GM12878 (cell line): ENCODE data around the gene ACER3. TPM values are rescaled to one million over a fixed set of nuclear protein-coding genes. Genes with fewer than 3 reads are reported as not detected.

Source experiments
- ETV6 ChIP-seq, 2 experiments: fragments of 450-650 bp in 1 of 2; IDR thresholded peaks in 1 of 2; conservative IDR thresholded peaks in 1 of 2; 2 replicates each; pipeline ENCODE4 v1.6.1; 2014; ENCODE audit warnings: antibody characterized with exemption in 1 of 2, borderline replicate concordance in 1 of 2, low read depth in 1 of 2, mild to moderate bottlenecking in 1 of 2, moderate library complexity in 1 of 2
- FOS ChIP-seq: IDR thresholded peaks from 3 replicates; pipeline ENCODE4 v1.6.1; 2011; ENCODE audit warnings: borderline replicate concordance; ENCODE audit not compliant: insufficient read length; ENCODE audit errors: extremely low read depth
- GABPA ChIP-seq: IDR thresholded peaks from 2 replicates; pipeline ENCODE4 v1.6.1; 2014; ENCODE audit warnings: antibody characterized with exemption, low read depth, mild to moderate bottlenecking, inconsistent platforms
- NFYB ChIP-seq: IDR thresholded peaks from 2 replicates; pipeline ENCODE4 v1.6.1; 2011; ENCODE audit warnings: low read depth, mild to moderate bottlenecking, low read length, improper control_type of control experiment, moderate library complexity; ENCODE audit not compliant: insufficient read depth
- ZBED1 ChIP-seq: IDR thresholded peaks from 2 replicates; pipeline ENCODE4 v1.6.1; 2016; ENCODE audit warnings: borderline replicate concordance
- polyA plus RNA-seq, 11 experiments: library from polyadenylated mRNA; depleted of rRNA in 4 of 11; unstranded in 6 of 11; stranded (reverse) in 5 of 11; fragments of >200 nt; fragmentation: Nextera tagmentation in 4 of 11; fragmentation: Illumina TruSeq in 1 of 11; extraction: Ambion mirVana in 4 of 11; extraction: Trizol in 1 of 11; gene quantifications; 1 replicate in 1 of 11; 2 replicates in 10 of 11; pipeline versions ENCODE4 v1.2.1 to v1.2.3, GENCODE V29; 2011 to 2016; ENCODE audit warnings: inconsistent platforms in 2 of 11, missing spikeins in 2 of 11, low read depth in 1 of 11
- total RNA-seq, 4 experiments: library from RNA; depleted of rRNA in 3 of 4; stranded (reverse); fragments of >200 nt in 3 of 4; fragmentation: Illumina TruSeq in 1 of 4; extraction: Trizol in 1 of 4; gene quantifications; 2 replicates each; pipeline versions ENCODE4 v1.2.1 to v1.2.3, GENCODE V29; 2013 to 2021
- TF ChIP-seq, protein P1 (sequence below): IDR thresholded peaks from 2 replicates; pipeline ENCODE4 v1.6.1; 2012; ENCODE audit warnings: low read length, inconsistent platforms
- TF ChIP-seq, protein P2 (sequence below): IDR thresholded peaks from 2 replicates; pipeline ENCODE4 v1.6.1; 2012; ENCODE audit warnings: improper control_type of control experiment, low read depth, low read length; ENCODE audit not compliant: insufficient replicate concordance
- TF ChIP-seq, protein P3 (sequence below): fragments of 450-650 bp; formaldehyde crosslinking; IDR thresholded peaks from 2 replicates; pipeline ENCODE4 v1.4.0; 2022; ENCODE audit warnings: mild to moderate bottlenecking, moderate library complexity
- TF ChIP-seq, protein P4 (sequence below): fragments of 450-650 bp; IDR thresholded peaks from 2 replicates; pipeline ENCODE4 v1.6.1; 2014; ENCODE audit warnings: mild to moderate bottlenecking

Gene ACER3
- total and polyA plus RNA-seq, 10 of the 15 experiments (the other 5 are each of a cell fraction or from before 2014, with no cell fraction given): 2.8 to 17.4 (median 10.3) TPM

- TF ChIP-seq, protein P1, sequence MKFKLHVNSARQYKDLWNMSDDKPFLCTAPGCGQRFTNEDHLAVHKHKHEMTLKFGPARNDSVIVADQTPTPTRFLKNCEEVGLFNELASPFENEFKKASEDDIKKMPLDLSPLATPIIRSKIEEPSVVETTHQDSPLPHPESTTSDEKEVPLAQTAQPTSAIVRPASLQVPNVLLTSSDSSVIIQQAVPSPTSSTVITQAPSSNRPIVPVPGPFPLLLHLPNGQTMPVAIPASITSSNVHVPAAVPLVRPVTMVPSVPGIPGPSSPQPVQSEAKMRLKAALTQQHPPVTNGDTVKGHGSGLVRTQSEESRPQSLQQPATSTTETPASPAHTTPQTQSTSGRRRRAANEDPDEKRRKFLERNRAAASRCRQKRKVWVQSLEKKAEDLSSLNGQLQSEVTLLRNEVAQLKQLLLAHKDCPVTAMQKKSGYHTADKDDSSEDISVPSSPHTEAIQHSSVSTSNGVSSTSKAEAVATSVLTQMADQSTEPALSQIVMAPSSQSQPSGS: no peak
- no peak for TF ChIP-seq ETV6 (conservative IDR thresholded peaks at IDR 0.05 in 1 of 2, IDR thresholded peaks at IDR 0.05 in 1 of 2; ENCODE audit: borderline replicate concordance in 1 of 2, low read depth in 1 of 2)
- TF ChIP-seq, protein P2, sequence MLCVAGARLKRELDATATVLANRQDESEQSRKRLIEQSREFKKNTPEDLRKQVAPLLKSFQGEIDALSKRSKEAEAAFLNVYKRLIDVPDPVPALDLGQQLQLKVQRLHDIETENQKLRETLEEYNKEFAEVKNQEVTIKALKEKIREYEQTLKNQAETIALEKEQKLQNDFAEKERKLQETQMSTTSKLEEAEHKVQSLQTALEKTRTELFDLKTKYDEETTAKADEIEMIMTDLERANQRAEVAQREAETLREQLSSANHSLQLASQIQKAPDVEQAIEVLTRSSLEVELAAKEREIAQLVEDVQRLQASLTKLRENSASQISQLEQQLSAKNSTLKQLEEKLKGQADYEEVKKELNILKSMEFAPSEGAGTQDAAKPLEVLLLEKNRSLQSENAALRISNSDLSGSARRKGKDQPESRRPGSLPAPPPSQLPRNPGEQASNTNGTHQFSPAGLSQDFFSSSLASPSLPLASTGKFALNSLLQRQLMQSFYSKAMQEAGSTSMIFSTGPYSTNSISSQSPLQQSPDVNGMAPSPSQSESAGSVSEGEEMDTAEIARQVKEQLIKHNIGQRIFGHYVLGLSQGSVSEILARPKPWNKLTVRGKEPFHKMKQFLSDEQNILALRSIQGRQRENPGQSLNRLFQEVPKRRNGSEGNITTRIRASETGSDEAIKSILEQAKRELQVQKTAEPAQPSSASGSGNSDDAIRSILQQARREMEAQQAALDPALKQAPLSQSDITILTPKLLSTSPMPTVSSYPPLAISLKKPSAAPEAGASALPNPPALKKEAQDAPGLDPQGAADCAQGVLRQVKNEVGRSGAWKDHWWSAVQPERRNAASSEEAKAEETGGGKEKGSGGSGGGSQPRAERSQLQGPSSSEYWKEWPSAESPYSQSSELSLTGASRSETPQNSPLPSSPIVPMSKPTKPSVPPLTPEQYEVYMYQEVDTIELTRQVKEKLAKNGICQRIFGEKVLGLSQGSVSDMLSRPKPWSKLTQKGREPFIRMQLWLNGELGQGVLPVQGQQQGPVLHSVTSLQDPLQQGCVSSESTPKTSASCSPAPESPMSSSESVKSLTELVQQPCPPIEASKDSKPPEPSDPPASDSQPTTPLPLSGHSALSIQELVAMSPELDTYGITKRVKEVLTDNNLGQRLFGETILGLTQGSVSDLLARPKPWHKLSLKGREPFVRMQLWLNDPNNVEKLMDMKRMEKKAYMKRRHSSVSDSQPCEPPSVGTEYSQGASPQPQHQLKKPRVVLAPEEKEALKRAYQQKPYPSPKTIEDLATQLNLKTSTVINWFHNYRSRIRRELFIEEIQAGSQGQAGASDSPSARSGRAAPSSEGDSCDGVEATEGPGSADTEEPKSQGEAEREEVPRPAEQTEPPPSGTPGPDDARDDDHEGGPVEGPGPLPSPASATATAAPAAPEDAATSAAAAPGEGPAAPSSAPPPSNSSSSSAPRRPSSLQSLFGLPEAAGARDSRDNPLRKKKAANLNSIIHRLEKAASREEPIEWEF: no peak
- TF ChIP-seq, protein P3, sequence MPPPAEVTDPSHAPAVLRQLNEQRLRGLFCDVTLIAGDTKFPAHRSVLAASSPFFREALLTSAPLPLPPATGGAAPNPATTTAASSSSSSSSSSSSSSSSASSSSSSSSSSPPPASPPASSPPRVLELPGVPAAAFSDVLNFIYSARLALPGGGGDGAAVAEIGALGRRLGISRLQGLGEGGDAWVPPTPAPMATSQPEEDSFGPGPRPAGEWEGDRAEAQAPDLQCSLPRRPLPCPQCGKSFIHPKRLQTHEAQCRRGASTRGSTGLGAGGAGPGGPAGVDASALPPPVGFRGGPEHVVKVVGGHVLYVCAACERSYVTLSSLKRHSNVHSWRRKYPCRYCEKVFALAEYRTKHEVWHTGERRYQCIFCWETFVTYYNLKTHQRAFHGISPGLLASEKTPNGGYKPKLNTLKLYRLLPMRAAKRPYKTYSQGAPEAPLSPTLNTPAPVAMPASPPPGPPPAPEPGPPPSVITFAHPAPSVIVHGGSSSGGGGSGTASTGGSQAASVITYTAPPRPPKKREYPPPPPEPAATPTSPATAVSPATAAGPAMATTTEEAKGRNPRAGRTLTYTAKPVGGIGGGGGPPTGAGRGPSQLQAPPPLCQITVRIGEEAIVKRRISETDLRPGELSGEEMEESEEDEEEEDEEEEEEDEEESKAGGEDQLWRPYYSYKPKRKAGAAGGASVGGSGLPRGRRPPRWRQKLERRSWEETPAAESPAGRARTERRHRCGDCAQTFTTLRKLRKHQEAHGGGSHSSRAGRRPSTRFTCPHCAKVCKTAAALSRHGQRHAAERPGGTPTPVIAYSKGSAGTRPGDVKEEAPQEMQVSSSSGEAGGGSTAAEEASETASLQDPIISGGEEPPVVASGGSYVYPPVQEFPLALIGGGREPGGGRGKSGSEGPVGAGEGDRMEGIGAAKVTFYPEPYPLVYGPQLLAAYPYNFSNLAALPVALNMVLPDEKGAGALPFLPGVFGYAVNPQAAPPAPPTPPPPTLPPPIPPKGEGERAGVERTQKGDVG: no peak
- no peak for TF ChIP-seq ZBED1
- TF ChIP-seq NFYB: no peak
- TF ChIP-seq, protein P4, sequence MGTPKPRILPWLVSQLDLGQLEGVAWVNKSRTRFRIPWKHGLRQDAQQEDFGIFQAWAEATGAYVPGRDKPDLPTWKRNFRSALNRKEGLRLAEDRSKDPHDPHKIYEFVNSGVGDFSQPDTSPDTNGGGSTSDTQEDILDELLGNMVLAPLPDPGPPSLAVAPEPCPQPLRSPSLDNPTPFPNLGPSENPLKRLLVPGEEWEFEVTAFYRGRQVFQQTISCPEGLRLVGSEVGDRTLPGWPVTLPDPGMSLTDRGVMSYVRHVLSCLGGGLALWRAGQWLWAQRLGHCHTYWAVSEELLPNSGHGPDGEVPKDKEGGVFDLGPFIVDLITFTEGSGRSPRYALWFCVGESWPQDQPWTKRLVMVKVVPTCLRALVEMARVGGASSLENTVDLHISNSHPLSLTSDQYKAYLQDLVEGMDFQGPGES: no peak
- no peak for TF ChIP-seq FOS
- TF ChIP-seq GABPA: no peak
Measured at GRCh38 chr11:77044356-77044755, 183.6 kb downstream of the ACER3 start (continued).
